ENCODE data around the gene KIF22.

GRCh38 chr16:29743827-29744531, 46.6 kb upstream of the KIF22 start:
- TF ChIP-seq CTCF (IDR thresholded peaks at IDR 0.05 in 8 of 11, conservative IDR thresholded peaks at IDR 0.05 in 3 of 11) (no peak), POLR2AphosphoS5 (IDR thresholded peaks at IDR 0.05) (no peak)

All from spleen (tissue), 7 donors.